NB4 (cell line): ENCODE measurements around the gene PSKH1.
"Not testable (repeated sequence)": the region's sequence is repeated elsewhere in the genome, so short reads cannot be mapped to it uniquely, and the experiment has no call there.

Experiments used
- DNase-seq: peaks from one replicate; pipeline ENCODE4 v3.0.0; 2010; ENCODE audit warnings: low read depth
- H3K4me3 ChIP-seq: one replicate; pipeline ENCODE4 v1.5.1; 2011; ENCODE audit warnings: mild to moderate bottlenecking, low read depth, low read length, moderate library complexity
- CTCF ChIP-seq: IDR thresholded peaks from one replicate; pipeline ENCODE4 v1.5.1; 2012; ENCODE audit warnings: low read depth, low read length
- MAX ChIP-seq: IDR thresholded peaks from 2 replicates; pipeline ENCODE4 v1.6.1; 2011; ENCODE audit warnings: low read depth, low read length
- MYC ChIP-seq: IDR thresholded peaks from 2 replicates; pipeline ENCODE4 v1.6.1; 2011; ENCODE audit warnings: low read depth, low read length
- POLR2A ChIP-seq: IDR thresholded peaks from 2 replicates; pipeline ENCODE4 v1.6.1; 2011; ENCODE audit warnings: mild to moderate bottlenecking; ENCODE audit not compliant: insufficient read length; ENCODE audit errors: extremely low read depth

Gene PSKH1

GRCh38 chr16:67969254-67970039 lies 76.4 kb downstream of the PSKH1 start:
- DNase-seq, result no peak
- TF ChIP-seq POLR2A (no peak), CTCF (no peak), MYC (no peak)
- no peak overlapping the region for H3K4me3 ChIP-seq

- DNase-seq, result no peak
Measured at GRCh38 chr16:67971111-67971510, 78.1 kb downstream of the PSKH1 start.

GRCh38 chr16:67972285-67972684 lies 79.2 kb downstream of the PSKH1 start:
- not testable (repeated sequence) for DNase-seq, H3K4me3 ChIP-seq

More at GRCh38 chr16:67971111-67971510, 78.1 kb downstream of the PSKH1 start:
- TF ChIP-seq CTCF (no peak), MYC (no peak), POLR2A (no peak), MAX (no peak)
- H3K4me3 ChIP-seq, result no peak overlapping the region

GRCh38 chr16:67975321-67976105 lies 82.5 kb downstream of the PSKH1 start:
- TF ChIP-seq CTCF, result no peak
- no peak for TF ChIP-seq MYC
- no peak for TF ChIP-seq POLR2A
- TF ChIP-seq MAX, result no peak
- H3K4me3 ChIP-seq, result no peak overlapping the region
- no peak for DNase-seq

GRCh38 chr16:67976205-67976604 lies 83.2 kb downstream of the PSKH1 start:
- no peak for TF ChIP-seq CTCF
- no peak for DNase-seq
- no peak overlapping the region for H3K4me3 ChIP-seq

GRCh38 chr16:67977005-67977404 lies 84.0 kb downstream of the PSKH1 start:
- no peak for TF ChIP-seq MYC
- no peak for TF ChIP-seq POLR2A
- no peak overlapping the region for H3K4me3 ChIP-seq
- no peak for DNase-seq

GRCh38 chr16:67977469-67978227 lies 84.6 kb downstream of the PSKH1 start:
- no peak for TF ChIP-seq MAX
- no peak for TF ChIP-seq CTCF
- TF ChIP-seq MYC, result no peak
- TF ChIP-seq POLR2A, result no peak
- no peak for DNase-seq

More at GRCh38 chr16:67977469-67978227, 84.6 kb downstream of the PSKH1 start:
- H3K4me3 ChIP-seq, result no peak overlapping the region
